Spleen (tissue), 11 donors: ENCODE results near the gene SRGAP3. TPM values are rescaled to one million over a fixed set of nuclear protein-coding genes. Genes with fewer than 3 reads are reported as not detected.

Source experiments
- DNase-seq: peaks from one replicate; pipeline ENCODE4 v3.0.0-alpha.2; 2020
- H3K27ac ChIP-seq, 8 donors: fragments of 200-600 bp; sonication (generic) in 7 of 8; 1 replicate in 4 of 8; 2 replicates in 4 of 8; pipeline versions ENCODE4 v1.5.0 to v1.8.0; 2016 to 2021; ENCODE audit warnings: inconsistent platforms in 4 of 8, mild to moderate bottlenecking in 4 of 8, moderate library complexity in 1 of 8
- H3K27me3 ChIP-seq, 7 donors: fragments of 200-600 bp; sonication (generic) in 6 of 7; replicated peaks in 1 of 7; 1 replicate in 4 of 7; 2 replicates in 3 of 7; pipeline versions ENCODE4 v1.5.0 to v1.8.0; 2016 to 2021; ENCODE audit warnings: inconsistent platforms in 3 of 7, mild to moderate bottlenecking in 1 of 7
- H3K36me3 ChIP-seq, 6 donors: fragments of 200-600 bp; sonication (generic) in 5 of 6; 1 replicate in 4 of 6; 2 replicates in 2 of 6; pipeline versions ENCODE4 v1.5.0 to v1.8.0; 2016 to 2021; ENCODE audit warnings: inconsistent platforms in 2 of 6
- H3K4me1 ChIP-seq, 6 donors: fragments of 200-600 bp; sonication (generic) in 5 of 6; 1 replicate in 3 of 6; 2 replicates in 3 of 6; pipeline versions ENCODE4 v1.5.0 to v1.8.0; 2016 to 2021; ENCODE audit warnings: inconsistent platforms in 3 of 6
- H3K4me3 ChIP-seq, 8 donors: fragments of 200-600 bp; sonication (generic) in 7 of 8; 1 replicate in 4 of 8; 2 replicates in 4 of 8; pipeline versions ENCODE4 v1.5.0 to v1.8.0; 2016 to 2021; ENCODE audit warnings: inconsistent platforms in 4 of 8, mild to moderate bottlenecking in 4 of 8, moderate library complexity in 2 of 8
- H3K9me3 ChIP-seq, 8 donors: fragments of 200-600 bp; sonication (generic) in 7 of 8; 1 replicate in 4 of 8; 2 replicates in 4 of 8; pipeline versions ENCODE4 v1.5.0 to v1.8.0; 2016 to 2021; ENCODE audit warnings: inconsistent platforms in 4 of 8
- CTCF ChIP-seq, 11 experiments: fragments of 200-600 bp in 7 of 11; fragments of 450-650 bp in 4 of 11; sonication (generic) in 4 of 11; IDR thresholded peaks in 8 of 11; conservative IDR thresholded peaks in 3 of 11; 1 replicate in 7 of 11; 2 replicates in 4 of 11; pipeline versions ENCODE4 v1.4.0 to v1.8.0; 2016 to 2021; ENCODE audit warnings: antibody characterized with exemption in 11 of 11, inconsistent platforms in 4 of 11, mild to moderate bottlenecking in 1 of 11
- POLR2A ChIP-seq, 3 donors: fragments of 450-650 bp; IDR thresholded peaks; one replicate each; pipeline ENCODE4 v1.5.1; 2017; ENCODE audit warnings: antibody characterized with exemption in 3 of 3, mild to moderate bottlenecking in 1 of 3
- POLR2AphosphoS5 ChIP-seq, 3 donors: sonication (generic); formaldehyde crosslinking; IDR thresholded peaks; one replicate each; pipeline ENCODE4 v1.5.1; 2017; ENCODE audit warnings: antibody characterized with exemption in 3 of 3
- WGBS, 5 donors: extraction: QIAGEN DNeasy Blood & Tissue Kit in 3 of 5; methylation state at CpG; one replicate each; pipeline versions ENCODE4 v1.1.5 to v1.1.7; 2013 to 2018; 5-methylcytosine and 5-hydroxymethylcytosine counted together
- intact Hi-C: fragments of 100-400 bp; cut with DNase I; formaldehyde crosslinking; loops from one replicate; pipeline ENCODE4 v1.15.0; 2023; ENCODE audit warnings: low total_unique reads
- polyA plus RNA-seq, 3 donors: library from polyadenylated mRNA; stranded (reverse); fragments of 200-250 nt; gene quantifications; one replicate each; pipeline ENCODE4 v1.2.1, GENCODE V29; 2013
- total RNA-seq, 7 donors: library from RNA; depleted of rRNA in 3 of 7; stranded (reverse); fragments of >200 nt in 3 of 7; fragmentation: NEBNext Ultra II Directional in 4 of 7; extraction: Animal tissue kit (Norgen Biotek cat#: 25700) in 4 of 7; gene quantifications; one replicate each; pipeline versions ENCODE4 v1.1.0 to v1.2.1, GENCODE V29; 2016 to 2021
- donor health status: healthy with polysubstance abuse.
- donor health status: DM: no; HTN: no; CAD: no; lungs with moderate emphysema.
- donor health status: DM: no; HTN: no; CAD: no.
- donor health status: Bipolar disorder and iron deficiency.
- donor health status: healthy.
- donor health status: DM: no; HTN: no; CAD: no.
- donor health status: DM: yes; HTN: yes; CAD: no.

The SRGAP3 gene
- total and polyA plus RNA-seq, 10 donors: 0.54 to 10.3 (median 6.4) TPM

GRCh38 chr3:8963137-8963853 lies 286.2 kb downstream of the SRGAP3 start, which contains the start of gene RAD18:
RAD18 (minus strand) TSS chr3:8963472; CDS start chr3:8963385, 87 bp downstream.
- H3K4me1 ChIP-seq: peaks cover 13 to 46% (median 21%) of the 10 kb centered on the region in 6 donors
- TF ChIP-seq POLR2A (IDR thresholded peaks at IDR 0.05) (peak in 1 of 3 donors; percentile 6), POLR2AphosphoS5 (IDR thresholded peaks at IDR 0.05) (peak; percentile 88 to 96 (median 89)), CTCF (IDR thresholded peaks at IDR 0.05 in 8 of 11, conservative IDR thresholded peaks at IDR 0.05 in 3 of 11) (peak in 1 of 11 experiments; percentile 24)
- H3K27ac ChIP-seq: peak within 1 kb of the TSS; percentile 66 to 89 (median 82)
- WGBS, 5 donors: 1 to 2% (median 2%) methylated on average over 36 to 45 of the region's 45 CpGs
- H3K27me3 ChIP-seq: peaks cover 0 to 6% (median 0%) of the 10 kb centered on the region in 7 donors
- H3K36me3 ChIP-seq: peaks cover 0 to 10% (median 2%) of the 10 kb centered on the region in 6 donors
- intact Hi-C loops: no loop called here
- peak; percentile 96 for DNase-seq
- no peaks in the 10 kb centered on the region for H3K9me3 ChIP-seq
- peak within 1 kb of the TSS; percentile 61 to 91 (median 82) for H3K4me3 ChIP-seq

- TF ChIP-seq POLR2AphosphoS5 (IDR thresholded peaks at IDR 0.05): no peak
Observed at GRCh38 chr3:8962226-8962861, 287.1 kb downstream of the SRGAP3 start.

GRCh38 chr3:8959668-8960067 lies 289.8 kb downstream of the SRGAP3 start:
- intact Hi-C loops: no loop called here
- H3K27ac ChIP-seq: no peak overlapping the region
- no peaks in the 10 kb centered on the region for H3K9me3 ChIP-seq
- peaks cover 13 to 63% (median 21%) of the 10 kb centered on the region in 6 donors for H3K4me1 ChIP-seq
- no peaks in the 10 kb centered on the region for H3K27me3 ChIP-seq
- no peak for TF ChIP-seq CTCF (IDR thresholded peaks at IDR 0.05 in 8 of 11, conservative IDR thresholded peaks at IDR 0.05 in 3 of 11)
- TF ChIP-seq POLR2AphosphoS5 (IDR thresholded peaks at IDR 0.05): no peak
- no peak for TF ChIP-seq POLR2A (IDR thresholded peaks at IDR 0.05)
- peaks cover 0 to 32% (median 5%) of the 10 kb centered on the region in 6 donors for H3K36me3 ChIP-seq
- H3K4me3 ChIP-seq: no peak overlapping the region
- WGBS, 5 donors: 40 to 58% (median 45%) methylated on average over 8 of the region's 8 CpGs
- DNase-seq: no peak

More at GRCh38 chr3:8962226-8962861, 287.1 kb downstream of the SRGAP3 start:
- no peak for DNase-seq
- 31 to 39% (median 35%) methylated on average over 6 of the region's 6 CpGs for WGBS, 5 donors
- H3K4me3 ChIP-seq: peak overlapping the region; percentile 61 to 91 (median 82)
- no peaks in the 10 kb centered on the region for H3K9me3 ChIP-seq
- H3K27ac ChIP-seq: peak overlapping the region in 4 of 8 donors; percentile 67 to 89 (median 86)
- intact Hi-C loops: no loop called here
- peaks cover 13 to 46% (median 21%) of the 10 kb centered on the region in 6 donors for H3K4me1 ChIP-seq
- H3K27me3 ChIP-seq: no peaks in the 10 kb centered on the region
- H3K36me3 ChIP-seq: peaks cover 0 to 19% (median 5%) of the 10 kb centered on the region in 6 donors

DNA sequence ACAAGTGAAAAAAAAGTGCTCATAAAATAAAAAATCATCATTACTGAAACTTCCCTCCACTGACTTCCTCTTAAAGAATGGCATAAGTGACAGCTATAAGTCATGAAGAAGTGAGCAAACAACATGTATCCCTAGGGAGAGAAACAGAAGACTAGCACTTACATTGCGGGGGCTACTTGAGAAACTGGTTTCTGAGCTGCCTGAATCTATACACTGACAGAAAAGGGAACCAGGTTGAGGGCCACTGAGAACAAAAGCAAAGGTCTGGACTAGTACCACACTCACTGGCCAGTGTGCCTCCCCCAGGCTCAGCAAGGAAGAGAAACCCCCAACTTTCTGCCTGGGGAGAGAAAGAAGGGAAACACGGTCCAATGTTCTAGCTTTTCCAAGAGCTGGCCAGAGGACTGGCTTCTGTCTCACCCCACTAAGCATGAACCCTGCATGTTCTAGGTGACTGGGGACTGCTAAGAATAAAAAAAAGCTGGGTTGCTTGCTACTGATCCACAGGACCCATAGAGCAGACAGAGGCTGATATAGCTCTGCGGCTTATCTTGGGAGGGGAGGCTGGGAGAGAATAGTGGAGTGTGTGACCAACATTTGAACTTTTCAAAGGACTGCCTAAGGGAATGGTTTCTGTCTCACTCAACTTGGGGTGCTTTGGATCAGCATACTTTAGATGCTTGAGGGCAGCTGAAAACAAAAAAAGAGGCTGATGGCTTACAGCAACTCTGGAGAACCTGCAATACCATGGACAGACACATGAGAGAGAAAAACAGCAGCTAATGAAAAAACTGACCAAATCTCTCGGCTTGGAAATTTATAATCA lies 294.3 kb downstream of the SRGAP3 start:
- H3K4me3 ChIP-seq: no peak overlapping the region
- peaks cover 0 to 32% (median 5%) of the 10 kb centered on the region in 6 donors for H3K36me3 ChIP-seq
- no peaks in the 10 kb centered on the region for H3K27me3 ChIP-seq
- H3K4me1 ChIP-seq: peaks cover 0 to 32% (median 4%) of the 10 kb centered on the region in 6 donors
- intact Hi-C loops: no loop called here
- 73 to 82% (median 78%) methylated on average over 4 of the region's 4 CpGs for WGBS, 5 donors
- no peak for DNase-seq
- H3K9me3 ChIP-seq: no peaks in the 10 kb centered on the region
- H3K27ac ChIP-seq: peak overlapping the region in 4 of 8 donors; percentile 21 to 55 (median 32)
- TF ChIP-seq CTCF (IDR thresholded peaks at IDR 0.05 in 8 of 11, conservative IDR thresholded peaks at IDR 0.05 in 3 of 11) (no peak), POLR2AphosphoS5 (IDR thresholded peaks at IDR 0.05) (no peak), POLR2A (IDR thresholded peaks at IDR 0.05) (no peak)
